SK-N-SH treated with all-trans-retinoic acid at 6 μM for 48 hours (cell line): ENCODE data around the gene REC114.

Source experiments
- RARB ChIP-seq: fragments of 250-450 bp; sonication (Bioruptor Pico); IDR thresholded peaks from 2 replicates; pipeline ENCODE4 v1.8.0; 2021; ENCODE audit warnings: mild to moderate bottlenecking, moderate library complexity
- TOX ChIP-seq: fragments of 250-450 bp; sonication (Bioruptor Pico); IDR thresholded peaks from 2 replicates; pipeline ENCODE4 v1.8.0; 2021; ENCODE audit warnings: mild to moderate bottlenecking, moderate library complexity, borderline replicate concordance
- ZFP30 ChIP-seq: fragments of 450-650 bp; formaldehyde crosslinking; IDR thresholded peaks from 2 replicates; pipeline ENCODE4 v1.5.0; 2022; ENCODE audit warnings: mild to moderate bottlenecking, moderate library complexity
- TF ChIP-seq, protein P1 (sequence below): fragments of 250-450 bp; sonication (Bioruptor Pico); IDR thresholded peaks from 2 replicates; pipeline ENCODE4 v1.8.0; 2021; ENCODE audit warnings: low read depth, mild to moderate bottlenecking, moderate library complexity, borderline replicate concordance

DNA sequence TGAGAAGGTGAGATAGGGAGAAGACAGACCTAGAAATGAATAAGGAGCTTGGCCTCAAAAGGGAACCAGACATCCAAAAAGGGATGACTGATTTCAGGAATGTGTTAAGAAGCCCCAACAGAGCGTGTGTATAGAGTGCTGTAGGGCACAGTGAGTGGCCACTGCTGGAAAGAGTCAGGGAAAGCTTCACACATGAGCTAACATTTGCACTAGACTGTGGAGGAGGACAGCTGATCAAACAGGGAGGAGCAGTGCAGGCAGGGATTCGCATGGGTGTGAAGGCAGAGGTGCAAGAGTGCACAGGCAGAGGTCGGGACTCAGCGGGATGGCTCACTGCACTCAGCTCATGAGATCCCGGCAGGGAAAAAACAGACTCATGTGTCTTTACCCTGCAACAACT lies 128.4 kb downstream of the REC114 start:
- TF ChIP-seq RARB (CRISPR knock-in tag), result no peak
- TF ChIP-seq, protein P1, sequence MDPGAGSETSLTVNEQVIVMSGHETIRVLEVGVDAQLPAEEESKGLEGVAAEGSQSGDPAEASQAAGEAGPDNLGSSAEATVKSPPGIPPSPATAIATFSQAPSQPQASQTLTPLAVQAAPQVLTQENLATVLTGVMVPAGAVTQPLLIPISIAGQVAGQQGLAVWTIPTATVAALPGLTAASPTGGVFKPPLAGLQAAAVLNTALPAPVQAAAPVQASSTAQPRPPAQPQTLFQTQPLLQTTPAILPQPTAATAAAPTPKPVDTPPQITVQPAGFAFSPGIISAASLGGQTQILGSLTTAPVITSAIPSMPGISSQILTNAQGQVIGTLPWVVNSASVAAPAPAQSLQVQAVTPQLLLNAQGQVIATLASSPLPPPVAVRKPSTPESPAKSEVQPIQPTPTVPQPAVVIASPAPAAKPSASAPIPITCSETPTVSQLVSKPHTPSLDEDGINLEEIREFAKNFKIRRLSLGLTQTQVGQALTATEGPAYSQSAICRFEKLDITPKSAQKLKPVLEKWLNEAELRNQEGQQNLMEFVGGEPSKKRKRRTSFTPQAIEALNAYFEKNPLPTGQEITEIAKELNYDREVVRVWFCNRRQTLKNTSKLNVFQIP (CRISPR knock-in tag), result no peak
- TF ChIP-seq TOX, result no peak
- TF ChIP-seq ZFP30 (CRISPR knock-in tag), result no peak
